Measurements from ENCODE around the gene SH3GL3. TPM values are rescaled to one million over a fixed set of nuclear protein-coding genes. Genes with fewer than 3 reads are reported as not detected.

SH3GL3 gene
- total RNA-seq = under 1 TPM in 1 of 4 donors, not detected in 3; 0.40 TPM

- H3K27ac ChIP-seq = no peak within 1 kb of the TSS
- peaks cover 7 to 11% of the 10 kb centered on the region in 2 donors for H3K4me1 ChIP-seq
- peaks cover 5% of the 10 kb centered on the region for H3K27me3 ChIP-seq
- 0 to 3% methylated on average over 10 to 17 of the region's 68 CpGs for whole genome bisulfite sequencing, 2 donors
- H3K9me3 ChIP-seq = no peaks in the 10 kb centered on the region
- no peaks in the 10 kb centered on the region for H3K36me3 ChIP-seq
- H3K4me3 ChIP-seq (replicated peaks in 1 of 3) = peak within 1 kb of the TSS in 2 of 3 donors; percentile 3 to 34
- intact Hi-C loops (cut with DNase I) = no loop called here
- peak in 1 of 6 experiments; percentile 25 for TF ChIP-seq CTCF (IDR thresholded peaks at IDR 0.05)
- no peak for TF ChIP-seq POLR2A (IDR thresholded peaks at IDR 0.05)
- peak; percentile 85 to 86 for DNase-seq
Measured at GRCh38 chr15:83446904-83447709, at the start of gene SH3GL3. SH3GL3 (plus strand) TSS chr15:83447341; CDS start chr15:83447534, 193 bp downstream.

GRCh38 chr15:83398626-83399025 lies 48.5 kb upstream of the SH3GL3 start:
- Histone ChIP-seq H3K27me3 (no peaks in the 10 kb centered on the region), H3K27ac (no peak overlapping the region), H3K9me3 (no peaks in the 10 kb centered on the region), H3K4me3 (replicated peaks in 1 of 3) (no peak overlapping the region), H3K4me1 (no peaks in the 10 kb centered on the region), H3K36me3 (no peaks in the 10 kb centered on the region)
- TF ChIP-seq CTCF (IDR thresholded peaks at IDR 0.05) = no peak
- TF ChIP-seq POLR2A (IDR thresholded peaks at IDR 0.05) = no peak
- intact Hi-C loops (cut with DNase I) = no loop called here
- no peak for DNase-seq
- 66 to 88% methylated on average over 8 of the region's 8 CpGs for WGBS, 2 donors

GRCh38 chr15:83404121-83404520 lies 43.0 kb upstream of the SH3GL3 start:
- no peak overlapping the region for H3K4me3 ChIP-seq (replicated peaks in 1 of 3)
- intact Hi-C loops (cut with DNase I) = no loop called here
- no peaks in the 10 kb centered on the region for H3K9me3 ChIP-seq
- DNase-seq = peak; percentile 5 to 23
- H3K36me3 ChIP-seq = no peaks in the 10 kb centered on the region
- H3K27ac ChIP-seq = no peak overlapping the region
- TF ChIP-seq CTCF (IDR thresholded peaks at IDR 0.05) (no peak), POLR2A (IDR thresholded peaks at IDR 0.05) (no peak)
- no peaks in the 10 kb centered on the region for H3K27me3 ChIP-seq
- 33 to 39% methylated on average over 3 of the region's 3 CpGs for WGBS, 2 donors
- no peaks in the 10 kb centered on the region for H3K4me1 ChIP-seq

GRCh38 chr15:83410532-83410931 lies 36.6 kb upstream of the SH3GL3 start:
- Histone ChIP-seq H3K36me3 (no peaks in the 10 kb centered on the region), H3K27ac (no peak overlapping the region), H3K4me3 (replicated peaks in 1 of 3) (no peak overlapping the region), H3K9me3 (no peaks in the 10 kb centered on the region), H3K27me3 (no peaks in the 10 kb centered on the region), H3K4me1 (no peaks in the 10 kb centered on the region)
- 84 to 89% methylated on average over 6 of the region's 6 CpGs for WGBS, 2 donors
- intact Hi-C loops (cut with DNase I) = no loop called here
- no peak for TF ChIP-seq POLR2A (IDR thresholded peaks at IDR 0.05)
- TF ChIP-seq CTCF (IDR thresholded peaks at IDR 0.05) = no peak
- DNase-seq = no peak

GRCh38 chr15:83413054-83413719 lies 34.0 kb upstream of the SH3GL3 start:
- Histone ChIP-seq H3K27me3 (no peaks in the 10 kb centered on the region), H3K9me3 (no peaks in the 10 kb centered on the region), H3K36me3 (no peaks in the 10 kb centered on the region), H3K27ac (no peak overlapping the region), H3K4me1 (no peaks in the 10 kb centered on the region), H3K4me3 (replicated peaks in 1 of 3) (no peak overlapping the region)
- DNase-seq = no peak
- intact Hi-C loops (cut with DNase I) = no loop called here
- 86 to 89% methylated on average over 7 of the region's 7 CpGs for WGBS, 2 donors
- TF ChIP-seq POLR2A (IDR thresholded peaks at IDR 0.05) (no peak), CTCF (IDR thresholded peaks at IDR 0.05) (no peak)
